Mesendoderm (in vitro differentiated cells): ENCODE data around the gene TMEM37.

Source experiments
- DNase-seq: peaks from one replicate; pipeline ENCODE4 v3.0.0; 2013
- H2AK5ac ChIP-seq: 2 replicates; pipeline ENCODE4 v1.6.1; 2013; ENCODE audit warnings: low read length, inconsistent platforms
- H2BK120ac ChIP-seq: 2 replicates; pipeline ENCODE4 v1.6.1; 2013; ENCODE audit warnings: low read depth, mild to moderate bottlenecking, low read length, moderate library complexity, mixed read lengths
- H2BK15ac ChIP-seq: replicated peaks from 2 replicates; pipeline ENCODE4 v1.6.1; 2013; ENCODE audit warnings: low read depth, mild to moderate bottlenecking, moderate library complexity
- H2BK5ac ChIP-seq: 2 replicates; pipeline ENCODE4 v1.6.1; 2013; ENCODE audit warnings: low read length, inconsistent platforms
- H3K18ac ChIP-seq: 2 replicates; pipeline ENCODE4 v1.6.1; 2013; ENCODE audit warnings: mild to moderate bottlenecking, low read length, mixed read lengths
- H3K23ac ChIP-seq: one replicate; pipeline ENCODE4 v1.6.1; 2013; ENCODE audit warnings: low read length
- H3K27ac ChIP-seq: 2 replicates; pipeline ENCODE4 v1.5.1; 2013; ENCODE audit warnings: low read depth, mild to moderate bottlenecking, inconsistent platforms, low read length, moderate library complexity
- H3K27me3 ChIP-seq: 2 replicates; pipeline ENCODE4 v1.6.1; 2013; ENCODE audit warnings: low read length, control low read depth, mild to moderate bottlenecking, inconsistent platforms; ENCODE audit not compliant: insufficient read depth, poor library complexity
- H3K36me3 ChIP-seq: 2 replicates; pipeline ENCODE4 v1.6.1; 2013; ENCODE audit warnings: low read length, inconsistent platforms; ENCODE audit not compliant: control insufficient read depth, insufficient read depth
- H3K4ac ChIP-seq: one replicate; pipeline ENCODE4 v1.6.1; 2013; ENCODE audit warnings: low read depth, mild to moderate bottlenecking, low read length, moderate library complexity
- H3K4me1 ChIP-seq: 2 replicates; pipeline ENCODE4 v1.6.1; 2013; ENCODE audit warnings: low read depth, low read length, inconsistent platforms; ENCODE audit not compliant: control insufficient read depth
- H3K4me2 ChIP-seq: 2 replicates; pipeline ENCODE4 v1.6.1; 2013; ENCODE audit warnings: low read length
- H3K4me3 ChIP-seq: 2 replicates; pipeline ENCODE4 v1.5.1; 2013; ENCODE audit warnings: mild to moderate bottlenecking, low read length
- H3K56ac ChIP-seq: one replicate; pipeline ENCODE4 v1.6.1; 2013; ENCODE audit warnings: low read length
- H3K79me1 ChIP-seq: 2 replicates; pipeline ENCODE4 v1.6.1; 2013; ENCODE audit warnings: low read length, inconsistent platforms
- H3K79me2 ChIP-seq: 2 replicates; pipeline ENCODE4 v1.6.1; 2013; ENCODE audit warnings: mild to moderate bottlenecking, low read length; ENCODE audit not compliant: control insufficient read depth, insufficient read depth
- H3K9ac ChIP-seq: 2 replicates; pipeline ENCODE4 v1.6.1; 2013; ENCODE audit warnings: low read length, inconsistent platforms
- H4K5ac ChIP-seq: one replicate; pipeline ENCODE4 v1.6.1; 2013; ENCODE audit warnings: low read length
- H4K8ac ChIP-seq: one replicate; pipeline ENCODE4 v1.6.1; 2013; ENCODE audit warnings: low read depth, mild to moderate bottlenecking, control low read depth, low read length, moderate library complexity
- WGBS: extraction: QIAGEN DNeasy Blood & Tissue Kit; methylation state at CpG from one replicate; pipeline ENCODE4 v1.1.7; 2013; ENCODE audit warnings: low lambda C conversion rate, missing lambda C conversion rate; ENCODE audit not compliant: insufficient coverage; ENCODE audit errors: extremely low coverage; 5-methylcytosine and 5-hydroxymethylcytosine counted together

TMEM37 gene

GRCh38 chr2:119486196-119486827 is 54.7 kb downstream of the TMEM37 start:
- no peak for DNase-seq
- H3K9ac ChIP-seq: no peak overlapping the region
- H3K4ac ChIP-seq: no peak overlapping the region
- H2BK120ac ChIP-seq: no peak overlapping the region
- no peak overlapping the region for H3K23ac ChIP-seq
- no peaks in the 10 kb centered on the region for H3K4me1 ChIP-seq
- no peak overlapping the region for H3K27ac ChIP-seq
- H3K79me1 ChIP-seq: no peaks in the 10 kb centered on the region
- no peak overlapping the region for H2AK5ac ChIP-seq
- H3K79me2 ChIP-seq: no peaks in the 10 kb centered on the region
- H3K56ac ChIP-seq: no peak overlapping the region
- H3K27me3 ChIP-seq: no peaks in the 10 kb centered on the region
- no peak overlapping the region for H2BK15ac ChIP-seq
- H3K36me3 ChIP-seq: no peaks in the 10 kb centered on the region
- no peak overlapping the region for H2BK5ac ChIP-seq
- no peak overlapping the region for H4K5ac ChIP-seq
- H3K4me2 ChIP-seq: no peak overlapping the region
- no CpG with 5 or more reads among the region's 10 CpGs for WGBS
- H4K8ac ChIP-seq: no peak overlapping the region
- no peak overlapping the region for H3K4me3 ChIP-seq
- H3K18ac ChIP-seq: no peak overlapping the region

DNA sequence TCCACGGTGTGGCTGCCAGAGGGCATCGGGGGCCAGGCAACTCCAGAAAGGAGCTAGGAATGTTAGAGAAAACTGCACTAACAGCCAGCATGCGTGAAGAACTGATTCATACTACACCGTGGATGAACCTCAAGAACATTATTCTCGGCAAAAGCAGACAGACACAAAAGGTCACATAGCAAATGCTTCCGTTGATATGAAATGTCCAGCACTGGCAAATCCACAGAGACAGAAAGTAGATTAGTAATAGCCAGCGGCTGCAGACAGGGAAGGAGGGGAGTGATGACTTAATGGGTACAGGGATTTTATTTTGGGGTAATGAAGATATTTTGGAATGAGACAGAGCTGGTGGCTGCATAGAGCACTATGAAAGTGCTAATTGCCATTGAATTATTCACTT is 55.2 kb downstream of the TMEM37 start:
- Histone ChIP-seq H3K4ac (no peak overlapping the region), H3K27ac (no peak overlapping the region), H2BK5ac (no peak overlapping the region), H3K79me1 (no peaks in the 10 kb centered on the region), H2BK15ac (no peak overlapping the region), H3K18ac (no peak overlapping the region), H4K5ac (no peak overlapping the region), H3K36me3 (no peaks in the 10 kb centered on the region), H3K56ac (no peak overlapping the region), H3K9ac (no peak overlapping the region), H3K4me2 (no peak overlapping the region), H3K27me3 (no peaks in the 10 kb centered on the region), H3K79me2 (no peaks in the 10 kb centered on the region), H3K4me3 (no peak overlapping the region), H4K8ac (no peak overlapping the region), H3K23ac (no peak overlapping the region), H2BK120ac (no peak overlapping the region), H3K4me1 (no peaks in the 10 kb centered on the region), H2AK5ac (no peak overlapping the region)
- WGBS: no CpG with 5 or more reads among the region's 7 CpGs
- DNase-seq: no peak

- Histone ChIP-seq H3K36me3 (no peaks in the 10 kb centered on the region), H3K79me2 (no peaks in the 10 kb centered on the region), H3K56ac (no peak overlapping the region), H2AK5ac (no peak overlapping the region), H4K5ac (no peak overlapping the region), H4K8ac (no peak overlapping the region), H2BK5ac (no peak overlapping the region), H3K4me3 (no peak overlapping the region), H3K27ac (no peak overlapping the region), H3K9ac (no peak overlapping the region), H3K4me1 (no peaks in the 10 kb centered on the region), H3K27me3 (no peaks in the 10 kb centered on the region), H3K23ac (no peak overlapping the region), H3K79me1 (no peaks in the 10 kb centered on the region), H3K4ac (no peak overlapping the region), H2BK120ac (no peak overlapping the region), H3K4me2 (no peak overlapping the region), H3K18ac (no peak overlapping the region), H2BK15ac (no peak overlapping the region)
- no CpG with 5 or more reads among the region's 9 CpGs for WGBS
- DNase-seq: no peak
Observed at GRCh38 chr2:119487434-119488244, 56.0 kb downstream of the TMEM37 start.
